SK-N-SH (cell line): ENCODE results near the gene AFG3L2. TPM values are rescaled to one million over a fixed set of nuclear protein-coding genes. Genes with fewer than 3 reads are reported as not detected.

Experiments
- CTCF ChIA-PET: fragments of 300-600, 350-600 bp; formaldehyde crosslinking; extraction: SDS; loops from one replicate; lab custom pipeline; 2021; lab: Yijun Ruan, JAX
- POLR2A ChIA-PET: fragments of 350-600 bp; sonication (Branson Sonifier 250); formaldehyde crosslinking; extraction: SDS; loops from one replicate; lab custom pipeline; 2020; ENCODE audit warnings: antibody characterized with exemption, inconsistent platforms; lab: Yijun Ruan, JAX
- DNase-seq: peaks from one replicate; pipeline ENCODE4 v3.0.0; 2012
- H2AFZ ChIP-seq: fragments of 200-600 bp; sonication (generic); 2 replicates; pipeline ENCODE4 v1.8.1; 2016; ENCODE audit warnings: antibody characterized with exemption, mild to moderate bottlenecking, low read depth
- H3F3A ChIP-seq: fragments of 200-600 bp; sonication (generic); replicated peaks from 2 replicates; pipeline ENCODE3; 2016; ENCODE audit warnings: antibody characterized with exemption, mild to moderate bottlenecking; ENCODE audit not compliant: insufficient read depth
- H3K27ac ChIP-seq, 2 experiments: fragments of 200-500 bp in 1 of 2; fragments of 200-600 bp in 1 of 2; sonication (Bioruptor generic) in 1 of 2; sonication (generic), shearing (Covaris generic) in 1 of 2; 2 replicates each; pipeline versions ENCODE4 v1.5.1 to v1.6.1; 2014 to 2016; ENCODE audit warnings: low read depth in 2 of 2, inconsistent platforms in 1 of 2, low read length in 1 of 2, mild to moderate bottlenecking in 1 of 2, mixed read lengths in 1 of 2
- H3K27me3 ChIP-seq: fragments of 200-600 bp; sonication (generic), shearing (Covaris generic); 2 replicates; pipeline ENCODE4 v1.6.1; 2016; ENCODE audit warnings: mixed run types; ENCODE audit not compliant: insufficient read depth
- H3K36me3 ChIP-seq, 2 experiments: fragments of 200-500 bp in 1 of 2; fragments of 200-600 bp in 1 of 2; sonication (Bioruptor generic) in 1 of 2; sonication (generic) in 1 of 2; replicated peaks in 1 of 2; 2 replicates each; pipeline versions ENCODE3 to v1.5.1; 2014 to 2016; ENCODE audit warnings: low read length in 1 of 2, mild to moderate bottlenecking in 1 of 2; ENCODE audit not compliant: insufficient read depth in 2 of 2, control insufficient read depth in 1 of 2
- H3K4me1 ChIP-seq, 2 experiments: fragments of 200-500 bp in 1 of 2; fragments of 200-600 bp in 1 of 2; sonication (Bioruptor generic) in 1 of 2; sonication (generic), shearing (Covaris generic) in 1 of 2; 2 replicates each; pipeline versions ENCODE4 v1.5.1 to v1.6.1; 2014 to 2016; ENCODE audit warnings: low read depth in 1 of 2, low read length in 1 of 2, mixed run types in 1 of 2; ENCODE audit not compliant: insufficient read depth in 2 of 2, control insufficient read depth in 1 of 2
- H3K4me2 ChIP-seq: fragments of 200-600 bp; sonication (generic), shearing (Covaris generic); 2 replicates; pipeline ENCODE4 v1.6.1; 2017; ENCODE audit warnings: mixed run types
- H3K4me3 ChIP-seq, 2 experiments: fragments of 200-500 bp in 1 of 2; fragments of 200-600 bp in 1 of 2; sonication (Bioruptor generic) in 1 of 2; sonication (generic), shearing (Covaris generic) in 1 of 2; 2 replicates each; pipeline versions ENCODE4 v1.5.1 to v1.8.1; 2014 to 2016; ENCODE audit warnings: low read depth in 2 of 2, inconsistent platforms in 1 of 2, low read length in 1 of 2, mild to moderate bottlenecking in 1 of 2, mixed read lengths in 1 of 2, moderate library complexity in 1 of 2
- H3K79me2 ChIP-seq: fragments of 200-600 bp; sonication (generic); 2 replicates; pipeline ENCODE4 v1.8.1; 2017; ENCODE audit warnings: mild to moderate bottlenecking; ENCODE audit not compliant: insufficient read depth
- H3K9ac ChIP-seq: fragments of 200-600 bp; sonication (generic); 2 replicates; pipeline ENCODE4 v1.6.1; 2017; ENCODE audit warnings: mixed run types
- H3K9me2 ChIP-seq: fragments of 200-600 bp; sonication (generic); 2 replicates; pipeline ENCODE4 v1.6.1; 2017; ENCODE audit warnings: mixed run types
- H3K9me3 ChIP-seq: fragments of 200-600 bp; sonication (generic); 2 replicates; pipeline ENCODE4 v1.6.1; 2017; ENCODE audit warnings: mixed run types, mild to moderate bottlenecking, moderate library complexity
- H4K20me1 ChIP-seq: fragments of 200-600 bp; sonication (generic); 2 replicates; pipeline ENCODE4 v1.6.1; 2017; ENCODE audit warnings: mild to moderate bottlenecking, mixed run types; ENCODE audit not compliant: insufficient read depth
- CHD2 ChIP-seq: fragments of 150-350 bp; IDR thresholded peaks from 2 replicates; pipeline ENCODE4 v1.6.1; 2018; ENCODE audit warnings: low read length; ENCODE audit not compliant: partially characterized antibody
- ELF1 ChIP-seq: IDR thresholded peaks from 2 replicates; pipeline ENCODE4 v1.4.0; 2012
- FOXJ3 ChIP-seq: sonication (generic); formaldehyde crosslinking; IDR thresholded peaks from 2 replicates; pipeline ENCODE4 v1.5.1; 2020; ENCODE audit warnings: mild to moderate bottlenecking, missing genetic modification reagents
- FOXM1 ChIP-seq: IDR thresholded peaks from 2 replicates; pipeline ENCODE4 v1.4.0; 2012; ENCODE audit warnings: low read depth, mild to moderate bottlenecking
- GABPA ChIP-seq: IDR thresholded peaks from 2 replicates; pipeline ENCODE4 v1.4.0; 2012; ENCODE audit warnings: low read depth, mild to moderate bottlenecking
- IRF3 ChIP-seq: fragments of 150-350 bp; IDR thresholded peaks from 2 replicates; pipeline ENCODE4 v1.6.1; 2016; ENCODE audit warnings: mild to moderate bottlenecking, low read depth, low read length
- MAX ChIP-seq: IDR thresholded peaks from 2 replicates; pipeline ENCODE4 v1.4.0; 2012; ENCODE audit warnings: low read depth
- PBX3 ChIP-seq: IDR thresholded peaks from 2 replicates; pipeline ENCODE4; 2012
- POLR2AphosphoS5 ChIP-seq: IDR thresholded peaks from 2 replicates; pipeline ENCODE4 v1.6.1; 2012; ENCODE audit warnings: low read depth, low read length
- RAD21 ChIP-seq: IDR thresholded peaks from 2 replicates; pipeline ENCODE4 v1.6.1; 2012; ENCODE audit warnings: mild to moderate bottlenecking, low read length
- REST ChIP-seq: IDR thresholded peaks from 2 replicates; pipeline ENCODE4 v1.6.1; 2012; ENCODE audit warnings: mild to moderate bottlenecking, low read depth, low read length, moderate library complexity
- RFX5 ChIP-seq: IDR thresholded peaks from 2 replicates; pipeline ENCODE4 v1.6.1; 2012; ENCODE audit warnings: mild to moderate bottlenecking, improper control_type of control experiment, low read length
- TCF12 ChIP-seq: IDR thresholded peaks from 2 replicates; pipeline ENCODE4 v1.4.0; 2012
- USF1 ChIP-seq: IDR thresholded peaks from 2 replicates; pipeline ENCODE4 v1.4.0; 2012; ENCODE audit warnings: low read depth, borderline replicate concordance
- USF2 ChIP-seq: fragments of 150-350 bp; IDR thresholded peaks from 2 replicates; pipeline ENCODE4 v1.6.1; 2017; ENCODE audit warnings: antibody characterized with exemption, low read length, low read depth, borderline replicate concordance
- WGBS: methylation state at CpG from one replicate; pipeline ENCODE4 v1.1.6; 2017; ENCODE audit warnings: low lambda C conversion rate; 5-methylcytosine and 5-hydroxymethylcytosine counted together
- polyA plus RNA-seq, 3 experiments: library from polyadenylated mRNA; depleted of rRNA; stranded (reverse); fragments of >200 nt; gene quantifications; 2 replicates each; pipeline ENCODE4 v1.2.3, GENCODE V29; 2012

AFG3L2 gene
- polyA plus RNA-seq, 1 of the 3 experiments (the other 2 are of a cell fraction): 26.0 TPM

- Histone ChIP-seq H3K9ac (no peak overlapping the region), H3K4me1 (peaks cover 0 to 7% of the 10 kb centered on the region in 2 experiments; a peak in 1 of 4 replicates), H3K4me2 (no peak overlapping the region), H3K27ac (no peak overlapping the region; a peak in 1 of 4 replicates), H4K20me1 (no peaks in the 10 kb centered on the region), H2AFZ (no peak overlapping the region), H3K27me3 (no peaks in the 10 kb centered on the region), H3K4me3 (no peak overlapping the region), H3F3A (peaks cover 9% of the 10 kb centered on the region), H3K9me2 (no peaks in the 10 kb centered on the region), H3K9me3 (no peaks in the 10 kb centered on the region), H3K36me3 (peaks cover 4 to 13% of the 10 kb centered on the region in 2 experiments), H3K79me2 (peaks cover 4% of the 10 kb centered on the region; the same call in 1 of the 2 replicates)
- ChIA-PET CTCF (interaction anchor here (0.6 to 2.4 kb wide), 4 partner anchors 15 to 61 kb away, joined by 3 to 12 read pairs (median 7); no protein-coding TSS in a partner anchor), POLR2A (interaction anchor here (0.8 kb wide), 1 partner anchor 58 kb away, joined by 3 read pairs; no protein-coding TSS in a partner anchor)
- TF ChIP-seq REST: no peak
- TF ChIP-seq FOXJ3 (CRISPR knock-in tag): no peak
- TF ChIP-seq USF2: no peak
- no peak for TF ChIP-seq TCF12
- no peak for TF ChIP-seq RFX5
- TF ChIP-seq MAX: no peak
- no peak for TF ChIP-seq FOXM1
- no peak for TF ChIP-seq GABPA
- TF ChIP-seq IRF3: no peak
- TF ChIP-seq POLR2AphosphoS5: no peak
- TF ChIP-seq USF1: no peak
- no peak for TF ChIP-seq RAD21
- TF ChIP-seq CHD2: no peak
- no peak for TF ChIP-seq PBX3
- no peak for TF ChIP-seq ELF1
- WGBS: 93% methylated on average over 5 of the region's 5 CpGs
- no peak for DNase-seq
Observed at GRCh38 chr18:12421732-12422131, 44.7 kb upstream of the AFG3L2 start.
